Right renal pelvis (tissue), 4 donors: ENCODE measurements around the gene ADAM12. TPM values are rescaled to one million over a fixed set of nuclear protein-coding genes. Genes with fewer than 3 reads are reported as not detected.

Experiments
- DNase-seq, 4 donors: peaks; one replicate each; pipeline ENCODE4 v3.0.0-alpha.2; 2013; ENCODE audit warnings: low read depth in 4 of 4, low spot score in 3 of 4, missing footprints in 1 of 4
- polyA plus RNA-seq, 4 donors: library from polyadenylated mRNA; unstranded; fragments of 120-200 nt; gene quantifications; one replicate each; pipeline ENCODE4 v1.2.1, GENCODE V29; 2013; ENCODE audit not compliant: insufficient read length in 4 of 4

Gene ADAM12
- polyA plus RNA-seq, 4 donors = 17.9 to 29.0 (median 27.5) TPM

DNA sequence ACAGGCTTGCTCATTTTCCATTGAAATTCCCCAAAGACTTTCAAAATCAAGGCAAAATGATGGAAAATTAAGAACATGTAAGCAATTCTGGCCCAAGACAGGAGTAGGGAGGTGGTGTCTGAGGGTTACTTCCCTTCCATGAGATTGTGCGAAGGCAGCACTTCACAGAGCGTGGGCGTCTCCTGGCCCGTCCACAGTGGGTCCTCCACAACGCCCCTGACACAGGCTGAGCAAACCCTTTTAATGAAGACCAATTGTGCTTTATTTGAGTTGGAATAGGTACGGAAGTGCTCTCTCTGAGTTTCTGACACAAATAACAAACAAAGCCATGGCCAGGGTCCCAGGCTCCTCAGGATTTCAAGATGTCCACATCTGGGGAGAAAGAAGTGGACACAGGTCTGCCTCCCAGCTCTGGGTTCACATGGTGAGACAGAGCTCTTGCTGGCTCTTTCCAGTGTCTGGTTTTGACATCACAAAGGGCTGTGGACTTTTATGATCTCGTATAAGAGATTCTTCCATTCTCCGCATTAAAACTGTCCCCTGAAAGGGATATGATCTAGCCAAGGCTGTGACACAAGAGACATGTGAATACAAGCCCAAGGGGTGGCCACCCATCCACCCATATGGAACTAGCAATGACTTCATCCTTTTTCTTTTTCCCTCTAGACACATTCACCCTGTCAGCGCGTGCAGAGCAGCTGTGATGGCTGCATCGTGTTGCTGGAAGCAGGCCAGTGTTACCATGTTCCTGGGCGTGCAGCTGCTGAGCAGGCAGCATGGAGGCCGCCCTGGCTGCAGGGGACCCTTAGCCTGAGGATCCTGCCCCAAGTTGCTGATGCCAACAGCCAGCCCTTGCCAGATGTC is 145.6 kb downstream of the ADAM12 start:
- no peak for DNase-seq

GRCh38 chr10:126240483-126240882 is 147.8 kb downstream of the ADAM12 start:
- no peak for DNase-seq

GRCh38 chr10:126239844-126240243 is 148.4 kb downstream of the ADAM12 start:
- no peak for DNase-seq

- no peak for DNase-seq
Observed at GRCh38 chr10:126235979-126236851, 152.1 kb downstream of the ADAM12 start.

DNA sequence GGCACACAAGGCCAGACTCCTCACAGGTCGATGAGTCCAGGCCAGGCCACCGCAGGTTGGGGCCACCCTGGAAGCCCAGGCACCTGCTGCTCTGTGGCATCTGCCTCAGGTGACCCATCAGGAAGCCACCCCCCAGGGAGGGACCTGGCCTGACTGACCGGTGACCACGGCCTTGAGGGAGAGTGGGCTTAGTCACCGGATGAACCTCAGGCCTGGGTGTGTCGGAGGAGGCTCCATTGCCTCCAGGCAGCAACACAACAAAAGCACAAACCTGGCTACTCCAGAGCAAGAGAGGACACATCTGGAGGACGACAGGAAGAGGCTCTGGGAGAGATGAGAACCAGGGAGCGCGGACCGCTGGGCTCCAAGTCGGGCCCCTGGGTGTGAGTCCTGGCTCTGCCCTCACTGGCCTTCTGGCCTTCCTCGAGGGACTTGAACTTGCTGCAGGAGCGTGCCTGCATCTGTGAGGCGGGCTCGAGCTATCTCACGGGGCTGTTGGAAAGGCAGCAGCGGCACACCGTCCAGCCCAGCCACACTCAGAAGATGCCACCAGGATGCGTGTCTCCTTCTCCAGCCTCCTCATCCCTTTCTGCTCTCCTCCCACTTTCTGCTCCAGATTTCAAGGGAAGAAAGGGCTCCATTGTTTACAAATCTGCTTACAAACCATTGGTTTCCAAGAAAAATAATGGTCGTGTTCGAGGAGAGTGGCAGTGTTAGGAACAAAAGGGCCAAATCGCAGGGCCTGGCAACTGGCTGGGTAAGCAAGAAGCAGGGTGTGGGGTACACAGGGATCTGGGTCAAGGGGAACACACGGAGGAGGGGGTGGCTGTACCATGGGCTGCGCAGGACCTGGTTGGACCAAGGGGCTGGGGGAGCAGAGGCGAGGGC is 152.9 kb downstream of the ADAM12 start:
- no peak for DNase-seq

DNA sequence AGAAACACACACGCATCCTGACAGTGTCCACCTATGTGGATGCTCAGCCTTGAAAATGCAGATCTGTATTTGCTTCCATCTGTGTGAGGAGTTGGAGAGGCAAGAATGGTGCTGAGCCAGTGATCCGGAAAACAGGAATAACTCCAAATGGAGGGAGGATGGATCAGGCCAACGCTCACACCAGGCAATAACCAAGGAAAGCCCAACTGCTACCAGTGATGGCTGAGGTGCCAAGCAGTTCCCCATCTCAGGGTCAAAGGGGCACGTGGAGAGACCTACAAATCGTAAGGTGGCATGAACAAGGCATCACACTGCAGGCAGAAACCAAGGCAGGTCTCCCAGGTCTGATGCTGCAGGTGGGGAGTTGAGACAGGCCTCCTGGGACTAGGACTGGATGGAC is 153.6 kb downstream of the ADAM12 start:
- no peak for DNase-seq

DNA sequence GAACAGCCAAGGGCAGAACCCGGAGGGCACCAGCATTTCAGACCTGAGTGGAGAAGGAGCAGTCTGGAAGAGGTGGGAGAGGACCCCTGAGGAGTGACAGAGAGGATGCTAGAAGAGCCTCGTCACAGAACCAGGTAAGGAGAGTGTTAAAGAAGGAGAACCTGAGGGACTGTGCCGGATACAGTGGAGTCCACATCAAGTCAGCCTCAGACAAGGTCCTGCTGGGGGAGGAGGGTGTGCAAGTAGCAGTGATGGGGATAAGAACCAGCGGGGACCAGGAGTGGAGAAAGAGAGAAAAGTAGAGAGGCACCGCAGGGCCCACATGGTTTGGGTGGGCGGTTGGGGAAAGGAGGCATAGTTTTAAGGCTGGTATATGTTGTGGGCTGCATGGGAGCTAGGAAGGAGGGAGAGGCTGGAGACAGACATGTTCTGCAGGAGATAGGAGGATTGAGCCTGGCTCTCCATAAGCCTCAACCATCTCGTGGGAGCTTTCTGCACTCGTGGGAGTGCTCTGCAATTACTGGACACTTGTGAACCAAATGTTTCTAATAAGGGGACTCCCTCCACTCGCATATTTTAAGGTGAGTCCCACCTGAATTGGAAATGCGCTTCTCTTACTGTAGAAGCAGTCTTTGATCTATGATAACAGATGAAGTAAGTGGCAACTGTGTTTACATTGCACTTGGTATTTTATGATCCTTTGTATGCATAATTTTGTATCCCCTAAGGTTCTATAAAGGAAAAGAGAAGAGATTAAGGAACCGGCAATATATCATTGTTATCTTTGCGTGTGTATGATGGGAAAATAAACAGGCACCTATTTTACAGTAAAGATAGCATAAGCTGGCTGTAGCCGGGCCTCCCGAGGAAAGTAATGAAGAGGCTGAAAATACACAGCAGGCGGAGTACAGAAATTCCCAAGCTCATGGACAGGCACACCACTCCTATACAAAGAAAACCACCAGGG is 154.8 kb downstream of the ADAM12 start:
- no peak for DNase-seq

- no peak for DNase-seq
Observed at GRCh38 chr10:126230587-126230986, 157.7 kb downstream of the ADAM12 start.

GRCh38 chr10:126229686-126230085 is 158.6 kb downstream of the ADAM12 start:
- DNase-seq = no peak

DNA sequence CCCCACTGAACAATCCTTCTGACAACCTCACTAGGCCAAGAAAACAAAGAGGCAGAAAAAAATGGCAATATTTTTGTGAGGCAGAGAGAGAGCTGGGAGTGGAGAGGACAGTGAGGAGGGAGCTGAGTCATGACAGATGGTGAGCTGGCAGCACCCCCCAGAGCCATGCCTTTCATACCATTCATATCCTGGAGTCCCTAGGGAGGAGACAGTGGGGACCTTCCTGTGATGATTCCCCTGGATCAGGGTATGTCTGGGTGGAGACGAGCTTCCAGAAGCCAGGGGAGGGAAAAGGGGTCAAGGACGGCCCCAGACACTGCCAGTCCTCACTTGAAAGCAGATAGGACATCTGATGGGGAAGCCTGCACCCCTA is 160.5 kb downstream of the ADAM12 start:
- no peak for DNase-seq

GRCh38 chr10:126226988-126227761 is 161.1 kb downstream of the ADAM12 start:
- no peak for DNase-seq

DNA sequence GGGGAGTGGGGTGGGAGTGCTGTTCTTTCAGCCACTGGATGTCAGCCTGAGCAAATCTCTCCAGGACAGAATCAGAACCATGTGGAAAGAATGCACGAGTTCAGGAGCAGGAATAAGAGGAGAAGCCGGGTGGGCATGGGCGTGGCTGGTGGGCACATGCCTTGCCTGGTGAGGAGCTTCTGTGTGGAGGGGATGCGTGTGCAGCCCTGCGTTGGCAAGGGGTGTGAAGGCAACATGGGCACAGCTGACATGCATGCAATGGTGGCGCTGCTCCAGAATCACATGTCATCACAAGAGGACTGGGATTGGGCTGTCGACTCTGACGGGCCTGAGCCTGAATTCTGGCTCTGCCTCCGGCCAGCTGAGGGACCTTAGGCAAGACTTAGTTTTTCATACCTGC is 162.1 kb downstream of the ADAM12 start:
- no peak for DNase-seq

- no peak for DNase-seq
Observed at GRCh38 chr10:126225672-126226008, 162.6 kb downstream of the ADAM12 start.

- no peak for DNase-seq
Observed at GRCh38 chr10:126224967-126225671, 163.2 kb downstream of the ADAM12 start.

GRCh38 chr10:126223512-126224067 is 164.7 kb downstream of the ADAM12 start:
- DNase-seq = no peak

- DNase-seq = no peak
Observed at GRCh38 chr10:126222736-126223511, 165.4 kb downstream of the ADAM12 start.

DNA sequence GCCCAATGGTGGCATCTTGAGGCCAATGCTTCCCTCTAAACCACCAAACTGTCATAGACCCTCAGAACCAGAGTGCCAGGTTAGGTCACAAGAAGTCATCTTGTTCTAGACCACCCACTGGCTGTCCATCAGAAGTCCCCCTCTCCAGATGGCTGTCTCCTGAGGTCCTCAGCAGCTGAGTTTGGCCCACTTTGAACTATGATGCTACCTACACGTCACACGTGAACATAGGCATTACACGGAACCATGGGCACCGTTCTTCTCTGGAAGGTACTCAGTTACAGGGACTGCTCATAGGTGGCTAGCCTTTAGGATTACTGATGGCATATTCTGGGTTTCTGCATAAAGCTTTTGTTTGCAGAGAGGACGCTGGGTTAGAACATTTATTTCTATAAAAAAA is 166.4 kb downstream of the ADAM12 start:
- no peak for DNase-seq
